ENCODE measurements around the gene LBH. TPM values are rescaled to one million over a fixed set of nuclear protein-coding genes. Genes with fewer than 3 reads are reported as not detected.

Gene LBH
- 1.1 and 15.6 TPM in 2 replicates for total RNA-seq

DNA sequence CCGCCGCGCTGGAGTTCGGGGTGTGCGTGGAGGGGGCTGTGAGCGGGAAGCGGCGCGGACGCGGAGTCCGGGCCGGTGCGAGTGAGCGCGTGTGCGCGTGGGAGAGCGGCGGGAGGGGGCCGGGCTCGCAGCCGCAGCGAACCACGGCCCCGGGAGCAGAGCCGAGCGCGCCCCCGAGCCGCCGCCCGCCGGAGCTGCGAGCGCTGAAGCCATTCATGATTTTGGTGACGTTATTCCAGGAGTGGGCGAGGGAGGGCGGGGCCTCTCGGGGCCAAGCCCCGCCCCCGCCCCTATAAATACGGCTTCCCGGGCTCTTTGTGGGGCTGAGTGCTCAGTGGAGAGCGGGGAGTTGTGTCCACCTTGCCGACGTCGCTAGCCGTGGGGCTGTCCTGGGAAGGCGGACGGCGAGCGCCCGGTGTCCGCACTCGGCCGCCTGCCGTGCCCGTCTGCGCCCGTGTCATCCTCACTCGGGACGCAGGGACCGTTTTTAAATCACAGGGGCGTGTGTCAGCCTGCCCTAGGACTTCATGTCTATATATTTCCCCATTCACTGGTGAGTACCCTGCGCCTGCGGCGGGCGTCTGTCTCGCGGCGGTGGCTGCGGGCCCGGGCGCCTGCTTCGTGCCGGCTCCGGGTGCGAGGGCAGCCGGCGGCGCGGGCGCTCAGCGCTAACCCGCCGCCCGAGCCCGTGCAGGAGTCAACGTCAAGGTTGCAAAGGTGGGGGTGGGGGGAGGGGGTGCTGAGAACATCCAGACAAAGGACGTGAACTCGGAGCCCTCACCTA lies at the start of gene LBH:
Gene LBH, plus strand, starts transcription at position 323 of the 784 bp plus-strand sequence. Its CDS starts 205 bp downstream, at position 528.

Other genes with a start within 250 kb of the LBH start
- 65.0 and 87.7 TPM in 2 replicates for gene YPEL5, start 84.5 kb upstream of the LBH start, total RNA-seq
- gene LCLAT1, start 215.7 kb downstream of the LBH start, total RNA-seq = 13.3 and 17.6 TPM in 2 replicates